GM19324 (cell line): ENCODE measurements around the gene SSR1.

Experiments used
- ATAC-seq: cut with Tn5 transposase; IDR thresholded peaks from one replicate; pipeline ENCODE4 v1.9.1; 2021; ENCODE audit warnings: mild to moderate bottlenecking, moderate library complexity; ENCODE audit not compliant: unreplicated experiment, low FRiP score

SSR1 gene

DNA sequence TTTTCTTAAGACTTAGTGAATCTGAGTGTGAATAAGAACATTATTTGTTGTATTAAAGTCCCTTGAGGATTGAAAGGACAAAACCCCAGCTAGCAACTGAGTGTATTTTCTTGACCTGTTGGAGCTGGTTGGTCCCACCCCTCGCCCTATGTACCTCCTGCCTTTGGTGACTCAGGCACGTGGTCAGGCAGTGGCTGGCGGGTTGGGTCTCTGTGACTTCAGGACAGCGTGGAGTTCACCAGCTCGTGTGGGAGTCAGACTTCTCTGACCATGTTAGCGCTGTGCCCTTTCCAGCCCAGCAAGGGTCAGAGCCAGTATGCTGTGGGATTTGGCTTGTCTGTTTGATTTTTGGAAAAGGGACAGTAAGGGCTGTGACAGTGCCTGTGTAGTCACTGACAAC lies 93.7 kb downstream of the SSR1 start:
- ATAC-seq, result no peak

DNA sequence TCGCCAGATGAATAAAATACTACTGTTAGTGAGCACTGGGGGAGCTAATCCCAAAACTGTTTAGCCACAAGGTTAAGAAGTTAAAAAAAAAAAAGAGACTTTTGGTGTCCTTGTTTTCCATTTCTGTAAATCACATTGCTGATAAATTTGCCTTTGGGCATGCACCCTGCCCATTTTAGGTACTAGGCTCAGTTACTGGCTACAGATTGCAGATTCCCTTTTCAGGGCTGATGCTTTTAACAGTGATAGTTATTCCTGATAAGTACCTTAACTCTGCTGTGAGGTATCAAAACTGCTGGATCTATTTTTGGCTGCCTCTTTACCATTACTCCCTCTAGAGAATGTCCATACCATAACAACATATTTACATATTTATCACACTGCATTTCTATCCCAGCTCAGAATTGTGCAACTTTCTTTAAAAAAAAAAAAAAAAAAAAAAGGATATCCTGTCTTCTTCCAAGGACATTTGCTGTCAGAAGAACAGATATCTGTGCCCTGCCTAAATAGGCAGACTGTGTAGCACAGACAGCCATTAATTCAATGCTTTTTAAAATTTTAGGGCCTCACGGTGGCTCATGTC lies 94.5 kb downstream of the SSR1 start:
- ATAC-seq, result no peak
